ENCODE measurements around the gene MCOLN3. TPM values are rescaled to one million over a fixed set of nuclear protein-coding genes. Genes with fewer than 3 reads are reported as not detected.

The MCOLN3 gene
- total RNA-seq = under 0.01 TPM in 1 of 2 replicates, not detected in the other

GRCh38 chr1:85048296-85049064, at the start of gene MCOLN3:
MCOLN3 (minus strand) TSS chr1:85048500; CDS start chr1:85045360, 3,140 bp downstream.

DNA sequence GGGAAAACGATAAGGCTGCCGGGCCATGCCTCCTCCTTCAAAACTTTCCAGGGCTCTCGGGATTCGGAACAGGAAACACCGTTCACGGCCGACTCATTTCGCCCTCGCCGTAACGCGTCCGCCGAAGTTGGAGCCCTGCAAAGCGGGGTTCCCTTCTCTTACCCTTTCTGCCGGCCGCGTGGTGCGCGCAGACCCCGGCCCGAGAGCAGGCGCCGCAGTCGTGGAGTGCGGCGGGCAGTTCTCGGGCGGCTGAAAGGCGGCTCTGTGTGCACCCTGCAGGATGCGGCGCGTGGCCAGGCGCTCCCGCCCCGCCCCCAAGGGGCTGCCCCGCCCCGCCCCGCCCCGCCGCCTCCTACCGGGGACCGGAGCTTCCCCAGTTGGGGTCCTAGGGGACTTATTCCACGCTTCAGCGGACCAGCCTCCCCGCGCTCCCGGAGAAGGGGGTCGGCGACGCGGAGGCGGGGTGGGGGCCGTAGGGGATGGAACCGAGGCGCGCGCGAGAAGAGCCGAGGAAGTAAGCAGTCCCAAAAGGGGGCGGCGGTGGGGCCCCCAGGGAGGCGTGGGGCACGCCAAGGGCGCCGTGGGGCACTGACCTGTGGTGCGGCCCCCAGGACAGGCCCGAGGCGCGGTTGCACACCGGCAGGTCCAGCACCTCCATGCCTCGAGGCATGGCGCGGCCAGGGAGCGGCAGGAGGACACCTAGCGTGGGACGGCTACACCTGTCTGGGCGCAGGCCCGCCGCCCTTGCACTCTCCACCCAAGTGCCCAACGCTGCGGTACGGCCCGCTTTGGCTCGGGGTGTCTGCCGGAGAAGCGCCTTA, 51.2 kb downstream of the MCOLN3 start, which contains the start of gene MCOLN2:
Gene MCOLN2, minus strand, starts transcription at position 268 of the 821 bp plus-strand sequence. Its CDS starts 241 bp downstream, at position 27.

Other genes with a start within 250 kb of the MCOLN3 start
- not detected in 2 replicates for gene LPAR3, start 155.3 kb downstream of the MCOLN3 start, total RNA-seq
- not detected in 2 replicates for gene MCOLN2, start 51.4 kb downstream of the MCOLN3 start, total RNA-seq
- 5.9 and 7.6 TPM in 2 replicates for gene SYDE2, start 152.5 kb upstream of the MCOLN3 start, total RNA-seq
- gene C1orf52, start 211.2 kb upstream of the MCOLN3 start, total RNA-seq = 18.1 and 24.5 TPM in 2 replicates
- gene BCL10, start 228.1 kb upstream of the MCOLN3 start, total RNA-seq = 92.1 and 118 TPM in 2 replicates

Data from vein endothelial cell (primary cell).